Mesenchymal stem cell (in vitro differentiated cells and primary cell): ENCODE results near the gene KCNMB2.

Experiments used
- DNase-seq: peaks from one replicate; pipeline ENCODE4 v3.0.0-alpha.2; 2013
- H2AFZ ChIP-seq: one replicate; pipeline ENCODE4 v1.6.1; 2013; ENCODE audit warnings: low read depth, mild to moderate bottlenecking, control low read depth, inconsistent platforms, low read length, moderate library complexity
- H2AK5ac ChIP-seq: 2 replicates; pipeline ENCODE4 v1.6.1; 2013; ENCODE audit warnings: low read length, moderate library complexity, mild to moderate bottlenecking, inconsistent platforms; ENCODE audit not compliant: severe bottlenecking
- H2BK120ac ChIP-seq: one replicate; pipeline ENCODE4 v1.6.1; 2013; ENCODE audit warnings: low read depth, mild to moderate bottlenecking, inconsistent platforms, low read length, moderate library complexity
- H2BK12ac ChIP-seq, 2 experiments: one replicate each; pipeline ENCODE4 v1.6.1; 2013; ENCODE audit warnings: inconsistent platforms in 2 of 2, low read length in 2 of 2, mild to moderate bottlenecking in 2 of 2, moderate library complexity in 2 of 2, control low read depth in 1 of 2
- H2BK15ac ChIP-seq: one replicate; pipeline ENCODE4 v1.6.1; 2013; ENCODE audit warnings: mild to moderate bottlenecking, low read depth, inconsistent platforms; ENCODE audit not compliant: poor library complexity, severe bottlenecking
- H2BK5ac ChIP-seq: 2 replicates; pipeline ENCODE4 v1.6.1; 2013; ENCODE audit warnings: low read depth, mild to moderate bottlenecking, low read length, control low read depth, inconsistent platforms; ENCODE audit not compliant: poor library complexity, severe bottlenecking
- H3K14ac ChIP-seq, 2 experiments: one replicate each; pipeline ENCODE4 v1.6.1; 2013; ENCODE audit warnings: inconsistent platforms in 2 of 2, low read length in 2 of 2, control low read depth in 1 of 2, mild to moderate bottlenecking in 1 of 2, moderate library complexity in 1 of 2
- H3K18ac ChIP-seq, 2 experiments: one replicate each; pipeline ENCODE4 v1.6.1; 2013; ENCODE audit warnings: inconsistent platforms in 2 of 2, low read length in 2 of 2, control low read depth in 1 of 2, low read depth in 1 of 2, mild to moderate bottlenecking in 1 of 2
- H3K23ac ChIP-seq, 2 experiments: one replicate each; pipeline ENCODE4 v1.6.1; 2013; ENCODE audit warnings: inconsistent platforms in 2 of 2, low read length in 2 of 2, mild to moderate bottlenecking in 2 of 2, moderate library complexity in 2 of 2, control low read depth in 1 of 2
- H3K27ac ChIP-seq: 2 replicates; pipeline ENCODE4 v1.5.1; 2013; ENCODE audit warnings: mild to moderate bottlenecking, moderate library complexity, low read length, control low read depth, inconsistent platforms; ENCODE audit not compliant: poor library complexity, severe bottlenecking
- H3K27me3 ChIP-seq, 2 experiments: 2 replicates each; pipeline versions ENCODE4 v1.6.1 to v1.7.0; 2013; ENCODE audit warnings: low read length in 2 of 2, mild to moderate bottlenecking in 2 of 2, moderate library complexity in 2 of 2, control low read depth in 1 of 2, inconsistent platforms in 1 of 2; ENCODE audit not compliant: control insufficient read depth in 1 of 2, insufficient read depth in 1 of 2
- H3K36me3 ChIP-seq, 2 experiments: 2 replicates each; pipeline versions ENCODE4 v1.6.1 to v1.7.0; 2013; ENCODE audit warnings: low read length in 2 of 2, control low read depth in 1 of 2, inconsistent platforms in 1 of 2, low read depth in 1 of 2, mild to moderate bottlenecking in 1 of 2; ENCODE audit not compliant: insufficient read depth in 2 of 2, control insufficient read depth in 1 of 2
- H3K4ac ChIP-seq, 2 experiments: one replicate each; pipeline ENCODE4 v1.6.1; 2013; ENCODE audit warnings: inconsistent platforms in 2 of 2, low read length in 2 of 2, mild to moderate bottlenecking in 2 of 2, moderate library complexity in 2 of 2, control low read depth in 1 of 2, low read depth in 1 of 2
- H3K4me1 ChIP-seq: 2 replicates; pipeline ENCODE4 v1.6.1; 2013; ENCODE audit warnings: low read depth, low read length, control low read depth; ENCODE audit not compliant: control insufficient read depth, insufficient read depth
- H3K4me2 ChIP-seq: 2 replicates; pipeline ENCODE4 v1.6.1; 2013; ENCODE audit warnings: low read length, mild to moderate bottlenecking, inconsistent platforms; ENCODE audit not compliant: poor library complexity, severe bottlenecking
- H3K4me3 ChIP-seq, 2 experiments: 2 replicates each; pipeline versions ENCODE4 v1.5.1 to v1.7.0; 2013; ENCODE audit warnings: low read length in 2 of 2, mild to moderate bottlenecking in 2 of 2, control low read depth in 1 of 2, low read depth in 1 of 2; ENCODE audit not compliant: insufficient read depth in 1 of 2
- H3K79me1 ChIP-seq: replicated peaks from 2 replicates; pipeline ENCODE4 v1.6.1; 2013; ENCODE audit warnings: mild to moderate bottlenecking, control low read depth, low read length, inconsistent platforms; ENCODE audit not compliant: poor library complexity, severe bottlenecking
- H3K9ac ChIP-seq: 2 replicates; pipeline ENCODE4 v1.7.0; 2013; ENCODE audit warnings: mild to moderate bottlenecking, low read length, moderate library complexity
- H3K9me3 ChIP-seq: 2 replicates; pipeline ENCODE4 v1.7.0; 2013; ENCODE audit warnings: mild to moderate bottlenecking, low read length; ENCODE audit not compliant: control insufficient read depth
- H4K8ac ChIP-seq: one replicate; pipeline ENCODE4 v1.6.1; 2013; ENCODE audit warnings: inconsistent platforms, mild to moderate bottlenecking, low read length, moderate library complexity
- H4K91ac ChIP-seq: one replicate; pipeline ENCODE4 v1.6.1; 2013; ENCODE audit warnings: mild to moderate bottlenecking, low read length, inconsistent platforms
- whole genome bisulfite sequencing: methylation state at CpG from one replicate; pipeline ENCODE4 v1.1.7; 2013; ENCODE audit warnings: mixed read lengths; 5-methylcytosine and 5-hydroxymethylcytosine counted together

Gene KCNMB2

GRCh38 chr3:178823591-178824246 lies 287.5 kb downstream of the KCNMB2 start:
- WGBS = 77% methylated on average over 4 of the region's 5 CpGs
- Histone ChIP-seq H4K91ac (no peak overlapping the region), H2BK15ac (no peak overlapping the region), H3K14ac (no peak overlapping the region), H2BK5ac (no peak overlapping the region), H2BK120ac (no peak overlapping the region), H3K27me3 (no peaks in the 10 kb centered on the region), H3K79me1 (no peaks in the 10 kb centered on the region), H3K9ac (no peak overlapping the region), H3K4me1 (no peaks in the 10 kb centered on the region), H3K4me3 (no peak overlapping the region), H2AK5ac (no peak overlapping the region), H2BK12ac (peak overlapping the region in 1 of 2 experiments; percentile 54), H2AFZ (no peak overlapping the region), H3K18ac (peak overlapping the region in 1 of 2 experiments; percentile 60), H3K27ac (no peak overlapping the region), H3K36me3 (no peaks in the 10 kb centered on the region), H3K4me2 (no peak overlapping the region), H3K23ac (no peak overlapping the region), H4K8ac (no peak overlapping the region), H3K4ac (peak overlapping the region in 1 of 2 experiments; percentile 72), H3K9me3 (no peaks in the 10 kb centered on the region)
- DNase-seq = peak; percentile 70

- no peak overlapping the region for H2AFZ ChIP-seq
- no peak overlapping the region for H2BK5ac ChIP-seq
- no peaks in the 10 kb centered on the region for H3K27me3 ChIP-seq
- H3K4me3 ChIP-seq = no peak overlapping the region
- H3K36me3 ChIP-seq = no peaks in the 10 kb centered on the region
- H4K8ac ChIP-seq = no peak overlapping the region
- H3K4me2 ChIP-seq = no peak overlapping the region
- no peaks in the 10 kb centered on the region for H3K9me3 ChIP-seq
- WGBS = 91% methylated on average over 3 of the region's 4 CpGs
- H3K14ac ChIP-seq = no peak overlapping the region
- H3K4me1 ChIP-seq = no peaks in the 10 kb centered on the region
- H2BK12ac ChIP-seq = no peak overlapping the region
- no peak overlapping the region for H3K27ac ChIP-seq
- H4K91ac ChIP-seq = no peak overlapping the region
- H2BK15ac ChIP-seq = no peak overlapping the region
- H3K9ac ChIP-seq = no peak overlapping the region
- no peak overlapping the region for H3K18ac ChIP-seq
- no peak overlapping the region for H3K4ac ChIP-seq
- no peaks in the 10 kb centered on the region for H3K79me1 ChIP-seq
- no peak for DNase-seq
- no peak overlapping the region for H2AK5ac ChIP-seq
- H3K23ac ChIP-seq = no peak overlapping the region
- H2BK120ac ChIP-seq = no peak overlapping the region
Measured at GRCh38 chr3:178826435-178827123, 290.3 kb downstream of the KCNMB2 start.

- Histone ChIP-seq H3K79me1 (no peaks in the 10 kb centered on the region), H3K4me1 (no peaks in the 10 kb centered on the region), H3K9ac (no peak overlapping the region), H3K36me3 (no peaks in the 10 kb centered on the region), H3K27me3 (no peaks in the 10 kb centered on the region), H2BK15ac (no peak overlapping the region), H3K4me3 (no peak overlapping the region), H3K18ac (no peak overlapping the region), H3K9me3 (no peaks in the 10 kb centered on the region), H4K8ac (no peak overlapping the region), H3K23ac (no peak overlapping the region), H4K91ac (no peak overlapping the region), H2BK12ac (no peak overlapping the region), H3K14ac (no peak overlapping the region), H2AK5ac (no peak overlapping the region), H2BK120ac (no peak overlapping the region), H2AFZ (no peak overlapping the region), H3K27ac (no peak overlapping the region), H3K4me2 (no peak overlapping the region), H3K4ac (no peak overlapping the region), H2BK5ac (no peak overlapping the region)
- no peak for DNase-seq
Measured at GRCh38 chr3:178827285-178827856, 291.1 kb downstream of the KCNMB2 start.

- Histone ChIP-seq H2BK15ac (no peak overlapping the region), H2BK120ac (no peak overlapping the region), H3K9me3 (no peaks in the 10 kb centered on the region), H2AK5ac (no peak overlapping the region), H3K14ac (no peak overlapping the region), H2BK5ac (no peak overlapping the region), H3K4me1 (no peaks in the 10 kb centered on the region), H3K79me1 (no peaks in the 10 kb centered on the region), H3K36me3 (no peaks in the 10 kb centered on the region), H3K27ac (no peak overlapping the region), H4K8ac (no peak overlapping the region), H3K4me2 (no peak overlapping the region), H3K9ac (no peak overlapping the region), H3K18ac (no peak overlapping the region), H2BK12ac (no peak overlapping the region), H3K4ac (no peak overlapping the region), H3K4me3 (no peak overlapping the region), H3K23ac (no peak overlapping the region), H2AFZ (no peak overlapping the region), H3K27me3 (no peaks in the 10 kb centered on the region), H4K91ac (no peak overlapping the region)
- DNase-seq = no peak
- WGBS = 81% methylated on average over 1 of the region's 1 CpG
Measured at GRCh38 chr3:178833695-178834094, 297.5 kb downstream of the KCNMB2 start.
